Esophagus squamous epithelium (tissue), 5 donors: ENCODE data around the gene SLC27A2. TPM values are rescaled to one million over a fixed set of nuclear protein-coding genes. Genes with fewer than 3 reads are reported as not detected.

ENCODE experiments used
- DNase-seq: peaks from one replicate; lab custom pipeline; 2025; lab: John Stamatoyannopoulos, UW
- H3K27ac ChIP-seq, 4 donors: fragments of 200-600 bp; sonication (generic); one replicate each; pipeline ENCODE4 v1.5.1; 2016 to 2019; ENCODE audit warnings: mild to moderate bottlenecking in 1 of 4
- H3K27me3 ChIP-seq, 4 donors: fragments of 200-600 bp; sonication (generic); 1 replicate in 3 of 4; 2 replicates in 1 of 4; pipeline versions ENCODE4 v1.5.1 to v1.6.0; 2017 to 2021; ENCODE audit warnings: antibody characterized with exemption in 1 of 4
- H3K36me3 ChIP-seq, 3 donors: fragments of 200-600 bp; sonication (generic); one replicate each; pipeline ENCODE4 v1.5.1; 2016 to 2019
- H3K4me1 ChIP-seq, 3 donors: fragments of 200-600 bp; sonication (generic); one replicate each; pipeline ENCODE4 v1.5.1; 2017 to 2019
- H3K4me3 ChIP-seq, 4 donors: fragments of 200-600 bp; sonication (generic); 1 replicate in 3 of 4; 2 replicates in 1 of 4; pipeline ENCODE4 v1.5.1; 2016 to 2019; ENCODE audit warnings: mild to moderate bottlenecking in 2 of 4, moderate library complexity in 1 of 4
- H3K9me3 ChIP-seq, 3 donors: fragments of 200-600 bp; sonication (generic); one replicate each; pipeline ENCODE4 v1.5.1; 2016 to 2019
- CTCF ChIP-seq, 6 experiments: fragments of 450-650 bp in 4 of 6; fragments of 200-600 bp in 2 of 6; sonication (generic) in 2 of 6; IDR thresholded peaks; one replicate each; pipeline ENCODE4 v1.5.1; 2016 to 2019; ENCODE audit warnings: antibody characterized with exemption in 6 of 6, mild to moderate bottlenecking in 4 of 6, moderate library complexity in 4 of 6
- POLR2A ChIP-seq, 4 donors: fragments of 450-650 bp; IDR thresholded peaks; one replicate each; pipeline ENCODE4 v1.6.1; 2017; ENCODE audit warnings: antibody characterized with exemption in 4 of 4, mild to moderate bottlenecking in 4 of 4, moderate library complexity in 3 of 4
- WGBS, 2 donors: methylation state at CpG; one replicate each; pipeline ENCODE4 v1.1.5; 2018; 5-methylcytosine and 5-hydroxymethylcytosine counted together
- intact Hi-C: fragments of 100-400 bp; cut with DNase I; formaldehyde crosslinking; loops from one replicate; pipeline ENCODE4 v1.15.0; 2022
- total RNA-seq, 4 donors: library from RNA; depleted of rRNA; stranded (reverse); fragments of >200 nt; gene quantifications; one replicate each; pipeline ENCODE4 v1.1.0, GENCODE V29; 2016
- donor health status: DM: yes; HTN: yes; CAD: no.

SLC27A2 gene
- total RNA-seq, 4 donors from 2014 or later = 2.2 to 9.4 (median 3.8) TPM

- WGBS, 2 donors = 81 to 92% methylated on average over 8 to 11 of the region's 11 CpGs
- DNase-seq = no peak
- TF ChIP-seq CTCF (IDR thresholded peaks at IDR 0.05) (no peak), POLR2A (IDR thresholded peaks at IDR 0.05) (no peak)
- Histone ChIP-seq H3K9me3 (no peaks in the 10 kb centered on the region), H3K27ac (no peak overlapping the region), H3K36me3 (no peaks in the 10 kb centered on the region), H3K4me3 (no peak overlapping the region), H3K27me3 (no peaks in the 10 kb centered on the region), H3K4me1 (peaks cover 10 to 29% (median 10%) of the 10 kb centered on the region in 3 donors)
- intact Hi-C loops = no loop called here
Observed at GRCh38 chr15:50251638-50252182, 69.7 kb downstream of the SLC27A2 start.

DNA sequence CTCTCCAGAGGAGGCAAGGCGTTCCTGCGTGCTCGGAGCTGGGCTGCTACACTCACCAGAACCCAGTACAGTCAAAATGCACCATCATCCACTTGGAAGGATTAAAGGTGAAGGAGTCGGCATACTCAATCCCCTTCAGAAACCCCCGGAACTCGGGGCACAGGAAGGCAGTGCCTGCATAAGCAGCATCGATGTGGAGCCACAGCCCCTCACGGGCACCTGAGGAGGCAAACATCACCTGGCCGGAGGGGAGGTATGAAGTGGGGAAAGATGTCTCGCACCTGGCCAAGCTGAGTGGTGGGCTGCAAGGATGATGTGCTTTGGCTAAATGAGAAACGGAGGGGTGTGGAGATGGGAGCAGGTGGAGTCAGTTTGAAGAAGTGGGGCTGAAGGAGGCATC is 70.6 kb downstream of the SLC27A2 start:
- no peak for DNase-seq
- WGBS, 2 donors = 91 to 95% methylated on average over 4 to 8 of the region's 11 CpGs
- no peak for TF ChIP-seq CTCF (IDR thresholded peaks at IDR 0.05)
- TF ChIP-seq POLR2A (IDR thresholded peaks at IDR 0.05) = no peak
- no peak overlapping the region for H3K27ac ChIP-seq
- intact Hi-C loops = no loop called here
- H3K4me3 ChIP-seq = no peak overlapping the region
- H3K36me3 ChIP-seq = no peaks in the 10 kb centered on the region
- H3K4me1 ChIP-seq = peaks cover 8 to 34% (median 16%) of the 10 kb centered on the region in 3 donors
- H3K27me3 ChIP-seq = no peaks in the 10 kb centered on the region
- H3K9me3 ChIP-seq = no peaks in the 10 kb centered on the region

DNA sequence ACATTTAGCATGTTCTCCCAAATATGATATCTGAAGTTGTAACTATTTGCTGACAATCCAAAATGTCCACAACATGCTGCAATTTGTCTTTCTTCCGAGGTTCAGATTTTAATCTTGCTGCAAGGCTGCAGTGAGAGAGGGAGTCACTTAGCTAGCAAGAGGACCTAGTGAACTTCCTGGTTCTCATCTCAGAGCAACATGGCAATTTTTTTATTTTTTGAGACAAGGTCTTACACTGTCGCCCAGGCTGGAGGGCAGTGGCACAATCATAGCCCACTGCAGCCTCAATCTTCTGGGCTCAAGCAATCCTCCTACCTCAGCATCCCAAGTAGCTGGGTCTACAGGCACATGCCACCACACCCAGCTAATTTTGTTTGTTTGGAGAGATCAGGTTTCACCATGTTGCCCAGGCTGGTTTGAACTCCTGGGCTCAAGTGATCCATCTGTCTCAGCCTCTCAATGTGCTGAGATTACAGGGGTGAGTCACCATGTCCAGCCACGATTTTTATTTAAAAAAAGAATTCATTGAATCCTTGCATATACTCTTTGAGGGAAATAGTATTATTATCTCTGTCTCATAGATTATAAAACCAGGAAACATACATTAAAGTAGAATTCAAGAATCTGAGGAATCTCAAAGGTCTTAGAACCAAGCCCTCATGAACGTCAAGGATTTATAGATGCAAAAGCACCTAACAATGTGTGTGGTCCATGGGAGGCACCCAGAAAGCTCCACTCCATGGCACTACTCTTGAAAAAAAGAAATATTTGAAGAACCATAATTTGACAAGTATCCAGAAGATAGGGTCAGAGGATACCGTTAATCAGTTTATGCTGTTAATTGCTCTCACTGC is 74.4 kb downstream of the SLC27A2 start:
- H3K4me1 ChIP-seq = peaks cover 0 to 25% (median 6%) of the 10 kb centered on the region in 3 donors
- H3K36me3 ChIP-seq = no peaks in the 10 kb centered on the region
- H3K27me3 ChIP-seq = peaks cover 0 to 3% (median 0%) of the 10 kb centered on the region in 4 donors
- no peak for TF ChIP-seq POLR2A (IDR thresholded peaks at IDR 0.05)
- TF ChIP-seq CTCF (IDR thresholded peaks at IDR 0.05) = no peak
- WGBS, 2 donors = 54 to 59% methylated on average over 5 of the region's 5 CpGs
- H3K4me3 ChIP-seq = no peak overlapping the region
- no peak overlapping the region for H3K27ac ChIP-seq
- DNase-seq = no peak
- intact Hi-C loops = no loop called here
- H3K9me3 ChIP-seq = no peaks in the 10 kb centered on the region

DNA sequence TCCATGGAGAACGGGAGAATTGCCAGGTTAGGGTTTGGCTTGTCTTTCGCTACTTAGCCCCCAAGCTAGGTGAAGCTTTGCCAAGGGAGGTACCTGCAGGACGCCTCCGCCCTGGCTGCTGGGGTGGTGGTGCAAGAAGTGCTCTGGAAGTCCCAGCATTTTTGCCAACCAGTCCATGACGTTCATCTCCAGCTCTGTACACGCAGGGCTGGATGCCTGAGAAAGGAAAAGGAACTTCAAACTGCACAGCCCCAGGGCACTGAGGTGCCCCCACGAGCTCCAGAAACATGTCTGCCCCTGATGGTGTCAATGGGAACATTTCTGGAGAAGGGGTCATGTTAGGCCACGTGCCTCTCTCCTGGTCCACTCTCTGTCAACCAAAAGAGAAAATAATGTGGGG is 75.3 kb downstream of the SLC27A2 start:
- Histone ChIP-seq H3K36me3 (no peaks in the 10 kb centered on the region), H3K9me3 (no peaks in the 10 kb centered on the region), H3K27ac (no peak overlapping the region), H3K27me3 (peaks cover 0 to 3% (median 0%) of the 10 kb centered on the region in 4 donors), H3K4me3 (no peak overlapping the region), H3K4me1 (peaks cover 0 to 25% (median 6%) of the 10 kb centered on the region in 3 donors)
- no peak for DNase-seq
- intact Hi-C loops = no loop called here
- no peak for TF ChIP-seq POLR2A (IDR thresholded peaks at IDR 0.05)
- 26 to 46% methylated on average over 4 to 8 of the region's 8 CpGs for WGBS, 2 donors

GRCh38 chr15:50257924-50258323 is 75.9 kb downstream of the SLC27A2 start:
- intact Hi-C loops = no loop called here

More at GRCh38 chr15:50257924-50258323, 75.9 kb downstream of the SLC27A2 start:
- Histone ChIP-seq H3K4me1 (peaks cover 0 to 25% (median 6%) of the 10 kb centered on the region in 3 donors), H3K4me3 (no peak overlapping the region), H3K27me3 (peaks cover 0 to 3% (median 0%) of the 10 kb centered on the region in 4 donors), H3K27ac (no peak overlapping the region), H3K36me3 (no peaks in the 10 kb centered on the region), H3K9me3 (no peaks in the 10 kb centered on the region)
- no peak for TF ChIP-seq POLR2A (IDR thresholded peaks at IDR 0.05)
- no peak for TF ChIP-seq CTCF (IDR thresholded peaks at IDR 0.05)
- WGBS, 2 donors = 87 to 91% methylated on average over 3 of the region's 3 CpGs
- no peak for DNase-seq
